ENCODE data around the gene MT1B.

The MT1B gene

GRCh38 chr16:56651586-56651985, at the start of gene MT1B:
TSS of gene MT1B (plus strand) at chr16:56651886. CDS start at chr16:56651954, 68 bp downstream.
- no peak within 1 kb of the TSS for H3K4me3 ChIP-seq (ENCODE audit: low read depth, low read length)

GRCh38 chr16:56603589-56603988, 48.1 kb upstream of the MT1B start:
- H3K4me3 ChIP-seq (ENCODE audit: low read depth, low read length) = no peak overlapping the region

- H3K4me3 ChIP-seq (ENCODE audit: low read depth, low read length) = no peak overlapping the region
These were observed 46.7 kb upstream of the MT1B start for GRCh38 chr16:56604966-56605365.

GRCh38 chr16:56605475-56605874, 46.2 kb upstream of the MT1B start:
- no peak overlapping the region for H3K4me3 ChIP-seq (ENCODE audit: low read depth, low read length)

- H3K4me3 ChIP-seq (ENCODE audit: low read depth, low read length) = no peak overlapping the region
These were observed 45.6 kb upstream of the MT1B start for GRCh38 chr16:56606071-56606475.

GRCh38 chr16:56606476-56607108, 45.1 kb upstream of the MT1B start:
- H3K4me3 ChIP-seq (ENCODE audit: low read depth, low read length) = no peak overlapping the region

GRCh38 chr16:56607109-56607618, 44.5 kb upstream of the MT1B start:
- H3K4me3 ChIP-seq (ENCODE audit: low read depth, low read length) = no peak overlapping the region

GRCh38 chr16:56607675-56608042, 44.0 kb upstream of the MT1B start:
- no peak overlapping the region for H3K4me3 ChIP-seq (ENCODE audit: low read depth, low read length)

GRCh38 chr16:56608043-56608875, 43.4 kb upstream of the MT1B start, which contains the start of gene MT2A:
TSS of gene MT2A (plus strand) at chr16:56608584. CDS start at chr16:56608656, 72 bp downstream.
- peak within 1 kb of the TSS; percentile 45 for H3K4me3 ChIP-seq (ENCODE audit: low read depth, low read length)

GRCh38 chr16:56608876-56609462, 42.7 kb upstream of the MT1B start:
- peak overlapping the region; percentile 45 for H3K4me3 ChIP-seq (ENCODE audit: low read depth, low read length)

- no peak overlapping the region for H3K4me3 ChIP-seq (ENCODE audit: low read depth, low read length)
These were observed 42.2 kb upstream of the MT1B start for GRCh38 chr16:56609463-56609921.

GRCh38 chr16:56610017-56610608, 41.6 kb upstream of the MT1B start:
- no peak overlapping the region for H3K4me3 ChIP-seq (ENCODE audit: low read depth, low read length)

- H3K4me3 ChIP-seq (ENCODE audit: low read depth, low read length) = no peak overlapping the region
These were observed 41.0 kb upstream of the MT1B start for GRCh38 chr16:56610609-56611111.

GRCh38 chr16:56611281-56611833, 40.3 kb upstream of the MT1B start:
- no peak overlapping the region for H3K4me3 ChIP-seq (ENCODE audit: low read depth, low read length)

GRCh38 chr16:56613706-56614105, 38.0 kb upstream of the MT1B start:
- H3K4me3 ChIP-seq (ENCODE audit: low read depth, low read length) = no peak overlapping the region

- H3K4me3 ChIP-seq (ENCODE audit: low read depth, low read length) = no peak overlapping the region
These were observed 37.1 kb upstream of the MT1B start for GRCh38 chr16:56614549-56614991.

GRCh38 chr16:56615353-56615752, 36.3 kb upstream of the MT1B start:
- H3K4me3 ChIP-seq (ENCODE audit: low read depth, low read length) = no peak overlapping the region

GRCh38 chr16:56616608-56617211, 35.0 kb upstream of the MT1B start:
- H3K4me3 ChIP-seq (ENCODE audit: low read depth, low read length) = peak overlapping the region; percentile 50

GRCh38 chr16:56617212-56618085, 34.2 kb upstream of the MT1B start:
- peak overlapping the region; percentile 50 for H3K4me3 ChIP-seq (ENCODE audit: low read depth, low read length)

Measured in iPS-11a (cell line).